ENCODE measurements around the gene OTOP2.

Gene OTOP2

GRCh38 chr17:74924250-74924948 lies at the start of gene OTOP2:
Gene OTOP2, plus strand, starts transcription at chr17:74924273. Its CDS starts 360 bp downstream, at chr17:74924633.
- DNase-seq (ENCODE audit: low read depth in 2 of 3, low spot score in 2 of 3): no peak

GRCh38 chr17:74874615-74875037 lies 49.4 kb upstream of the OTOP2 start:
- DNase-seq (ENCODE audit: low read depth in 2 of 3, low spot score in 2 of 3): no peak

GRCh38 chr17:74875155-74875976 lies 48.7 kb upstream of the OTOP2 start:
- DNase-seq (ENCODE audit: low read depth in 2 of 3, low spot score in 2 of 3): no peak

- no peak for DNase-seq (ENCODE audit: low read depth in 2 of 3, low spot score in 2 of 3)
Observed at GRCh38 chr17:74875977-74876593, 48.0 kb upstream of the OTOP2 start.

- DNase-seq (ENCODE audit: low read depth in 2 of 3, low spot score in 2 of 3): no peak
Observed at GRCh38 chr17:74877592-74878548, 46.2 kb upstream of the OTOP2 start.

- DNase-seq (ENCODE audit: low read depth in 2 of 3, low spot score in 2 of 3): no peak
Observed at GRCh38 chr17:74878658-74879057, 45.4 kb upstream of the OTOP2 start.

- DNase-seq (ENCODE audit: low read depth in 2 of 3, low spot score in 2 of 3): no peak
Observed at GRCh38 chr17:74879308-74879707, 44.8 kb upstream of the OTOP2 start.

GRCh38 chr17:74881073-74881472 lies 43.0 kb upstream of the OTOP2 start:
- no peak for DNase-seq (ENCODE audit: low read depth in 2 of 3, low spot score in 2 of 3)

GRCh38 chr17:74882517-74883240 lies 41.4 kb upstream of the OTOP2 start:
- no peak for DNase-seq (ENCODE audit: low read depth in 2 of 3, low spot score in 2 of 3)

- no peak for DNase-seq (ENCODE audit: low read depth in 2 of 3, low spot score in 2 of 3)
Observed at GRCh38 chr17:74883241-74883745, 40.8 kb upstream of the OTOP2 start.

GRCh38 chr17:74888469-74888868 lies 35.6 kb upstream of the OTOP2 start:
- no peak for DNase-seq (ENCODE audit: low read depth in 2 of 3, low spot score in 2 of 3)

- DNase-seq (ENCODE audit: low read depth in 2 of 3, low spot score in 2 of 3): no peak
Observed at GRCh38 chr17:74890554-74890953, 33.5 kb upstream of the OTOP2 start.

GRCh38 chr17:74892013-74892841 lies 31.8 kb upstream of the OTOP2 start:
- DNase-seq (ENCODE audit: low read depth in 2 of 3, low spot score in 2 of 3): no peak

GRCh38 chr17:74892974-74893911 lies 30.8 kb upstream of the OTOP2 start, which contains the start of gene FADS6:
Gene FADS6, minus strand, starts transcription at chr17:74893633. Its CDS starts 38 bp downstream, at chr17:74893595.
- no peak for DNase-seq (ENCODE audit: low read depth in 2 of 3, low spot score in 2 of 3)

GRCh38 chr17:74893936-74894671 lies 30.0 kb upstream of the OTOP2 start:
- DNase-seq (ENCODE audit: low read depth in 2 of 3, low spot score in 2 of 3): no peak

GRCh38 chr17:74898376-74898946 lies 25.6 kb upstream of the OTOP2 start:
- DNase-seq (ENCODE audit: low read depth in 2 of 3, low spot score in 2 of 3): no peak

- no peak for DNase-seq (ENCODE audit: low read depth in 2 of 3, low spot score in 2 of 3)
Observed at GRCh38 chr17:74900208-74900607, 23.9 kb upstream of the OTOP2 start.
